ENCODE measurements around the gene DEXI.

DNA sequence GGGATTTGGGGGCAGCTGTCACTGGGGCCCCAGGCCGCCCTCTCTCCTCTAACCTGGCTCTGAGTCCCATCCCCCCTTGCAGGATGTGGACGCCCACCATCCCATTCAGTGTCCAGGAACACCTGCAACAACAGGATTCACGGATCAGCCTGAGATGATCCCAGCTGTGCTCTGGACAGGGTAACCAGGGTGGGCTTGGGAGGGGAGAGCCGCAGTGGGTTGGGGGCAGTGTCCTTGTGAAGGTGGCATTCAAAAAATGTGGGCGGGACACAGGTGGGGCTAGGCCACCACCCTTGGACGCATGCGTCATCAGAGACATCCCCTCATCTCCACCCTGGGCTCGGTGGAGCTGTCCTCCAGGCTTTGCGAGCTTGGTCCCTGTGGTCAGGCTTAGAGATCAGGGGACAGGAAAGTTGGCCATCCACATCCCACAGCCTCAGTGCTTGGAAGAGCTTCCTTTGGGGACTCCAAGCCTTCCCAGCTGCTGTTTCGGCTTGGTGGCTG, 19.1 kb downstream of the DEXI start:
- TF ChIP-seq, protein P1, sequence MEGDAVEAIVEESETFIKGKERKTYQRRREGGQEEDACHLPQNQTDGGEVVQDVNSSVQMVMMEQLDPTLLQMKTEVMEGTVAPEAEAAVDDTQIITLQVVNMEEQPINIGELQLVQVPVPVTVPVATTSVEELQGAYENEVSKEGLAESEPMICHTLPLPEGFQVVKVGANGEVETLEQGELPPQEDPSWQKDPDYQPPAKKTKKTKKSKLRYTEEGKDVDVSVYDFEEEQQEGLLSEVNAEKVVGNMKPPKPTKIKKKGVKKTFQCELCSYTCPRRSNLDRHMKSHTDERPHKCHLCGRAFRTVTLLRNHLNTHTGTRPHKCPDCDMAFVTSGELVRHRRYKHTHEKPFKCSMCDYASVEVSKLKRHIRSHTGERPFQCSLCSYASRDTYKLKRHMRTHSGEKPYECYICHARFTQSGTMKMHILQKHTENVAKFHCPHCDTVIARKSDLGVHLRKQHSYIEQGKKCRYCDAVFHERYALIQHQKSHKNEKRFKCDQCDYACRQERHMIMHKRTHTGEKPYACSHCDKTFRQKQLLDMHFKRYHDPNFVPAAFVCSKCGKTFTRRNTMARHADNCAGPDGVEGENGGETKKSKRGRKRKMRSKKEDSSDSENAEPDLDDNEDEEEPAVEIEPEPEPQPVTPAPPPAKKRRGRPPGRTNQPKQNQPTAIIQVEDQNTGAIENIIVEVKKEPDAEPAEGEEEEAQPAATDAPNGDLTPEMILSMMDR (IDR thresholded peaks at IDR 0.05), result no peak
- no peak for TF ChIP-seq POLR2A (IDR thresholded peaks at IDR 0.05)
- no peak for TF ChIP-seq POLR2AphosphoS5 (IDR thresholded peaks at IDR 0.05)
- TF ChIP-seq EP300 (IDR thresholded peaks at IDR 0.05), result no peak
